NB4 (cell line): ENCODE measurements around the gene THAP3.

Experiments
- DNase-seq: peaks from one replicate; pipeline ENCODE4 v3.0.0; 2010; ENCODE audit warnings: low read depth
- H3K4me3 ChIP-seq: one replicate; pipeline ENCODE4 v1.5.1; 2011; ENCODE audit warnings: mild to moderate bottlenecking, low read depth, low read length, moderate library complexity
- CTCF ChIP-seq: IDR thresholded peaks from one replicate; pipeline ENCODE4 v1.5.1; 2012; ENCODE audit warnings: low read depth, low read length
- MYC ChIP-seq: IDR thresholded peaks from 2 replicates; pipeline ENCODE4 v1.6.1; 2011; ENCODE audit warnings: low read depth, low read length
- POLR2A ChIP-seq: IDR thresholded peaks from 2 replicates; pipeline ENCODE4 v1.6.1; 2011; ENCODE audit warnings: mild to moderate bottlenecking; ENCODE audit not compliant: insufficient read length; ENCODE audit errors: extremely low read depth
- TF ChIP-seq, protein P1 (sequence below): IDR thresholded peaks from 2 replicates; pipeline ENCODE4 v1.6.1; 2011; ENCODE audit warnings: low read depth, low read length

Gene THAP3

GRCh38 chr1:6590046-6590445 is 34.6 kb upstream of the THAP3 start:
- TF ChIP-seq CTCF (no peak), POLR2A (no peak), MYC (no peak)
- TF ChIP-seq, protein P1, sequence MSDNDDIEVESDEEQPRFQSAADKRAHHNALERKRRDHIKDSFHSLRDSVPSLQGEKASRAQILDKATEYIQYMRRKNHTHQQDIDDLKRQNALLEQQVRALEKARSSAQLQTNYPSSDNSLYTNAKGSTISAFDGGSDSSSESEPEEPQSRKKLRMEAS, result no peak
- H3K4me3 ChIP-seq, result no peak overlapping the region
- DNase-seq, result no peak

DNA sequence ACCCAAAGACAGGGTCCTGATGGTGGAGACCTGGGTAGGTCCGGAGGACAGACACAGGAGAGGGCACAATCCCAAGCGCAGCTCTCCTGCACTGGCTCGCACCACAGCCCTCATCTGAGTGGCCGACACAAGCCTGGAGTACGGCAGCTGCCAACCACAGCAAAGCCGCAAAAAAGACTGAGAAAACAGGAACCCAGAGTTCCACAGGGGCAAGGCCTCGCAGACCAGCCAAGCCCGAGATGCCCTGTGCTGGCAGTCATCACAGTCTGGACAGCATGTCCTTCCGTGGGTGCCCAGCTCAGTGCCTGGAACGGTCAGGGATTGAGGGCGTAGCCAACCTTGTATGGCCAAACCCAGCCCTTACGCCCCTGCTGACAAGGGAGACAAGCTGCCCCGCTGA is 33.4 kb upstream of the THAP3 start:
- no peak for DNase-seq

GRCh38 chr1:6591644-6592043 is 33.0 kb upstream of the THAP3 start:
- no peak for DNase-seq
- TF ChIP-seq CTCF, result no peak
- no peak for TF ChIP-seq MYC
- TF ChIP-seq, protein P1, result no peak
- TF ChIP-seq POLR2A, result no peak
- H3K4me3 ChIP-seq, result no peak overlapping the region

More for the DNA sequence above, 33.4 kb upstream of the THAP3 start:
- H3K4me3 ChIP-seq, result no peak overlapping the region
- TF ChIP-seq, protein P1, result no peak
- TF ChIP-seq MYC, result no peak
- no peak for TF ChIP-seq POLR2A
- no peak for TF ChIP-seq CTCF

DNA sequence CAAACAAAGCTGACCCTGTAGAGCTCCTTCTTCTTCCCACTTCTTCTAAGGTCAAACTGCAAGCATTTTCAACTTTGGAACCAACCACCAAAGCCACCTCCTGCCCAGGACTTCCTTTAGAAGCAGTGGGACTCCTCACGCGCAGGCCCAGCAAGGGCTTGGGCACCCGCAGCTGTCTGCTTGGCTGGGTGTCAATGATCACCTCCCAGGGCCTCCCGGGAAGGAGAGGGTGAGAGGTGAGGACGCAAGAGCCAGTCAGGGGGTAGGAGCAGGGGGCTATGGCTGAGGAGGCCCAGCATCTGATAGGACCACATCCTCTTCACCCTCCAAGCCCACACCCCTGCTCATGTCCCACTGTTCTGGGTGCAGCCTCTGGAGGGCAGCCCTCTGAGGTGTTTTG is 32.2 kb upstream of the THAP3 start:
- DNase-seq, result no peak
- no peak for TF ChIP-seq POLR2A
- no peak for TF ChIP-seq CTCF
- TF ChIP-seq, protein P1, result no peak
- no peak overlapping the region for H3K4me3 ChIP-seq

DNA sequence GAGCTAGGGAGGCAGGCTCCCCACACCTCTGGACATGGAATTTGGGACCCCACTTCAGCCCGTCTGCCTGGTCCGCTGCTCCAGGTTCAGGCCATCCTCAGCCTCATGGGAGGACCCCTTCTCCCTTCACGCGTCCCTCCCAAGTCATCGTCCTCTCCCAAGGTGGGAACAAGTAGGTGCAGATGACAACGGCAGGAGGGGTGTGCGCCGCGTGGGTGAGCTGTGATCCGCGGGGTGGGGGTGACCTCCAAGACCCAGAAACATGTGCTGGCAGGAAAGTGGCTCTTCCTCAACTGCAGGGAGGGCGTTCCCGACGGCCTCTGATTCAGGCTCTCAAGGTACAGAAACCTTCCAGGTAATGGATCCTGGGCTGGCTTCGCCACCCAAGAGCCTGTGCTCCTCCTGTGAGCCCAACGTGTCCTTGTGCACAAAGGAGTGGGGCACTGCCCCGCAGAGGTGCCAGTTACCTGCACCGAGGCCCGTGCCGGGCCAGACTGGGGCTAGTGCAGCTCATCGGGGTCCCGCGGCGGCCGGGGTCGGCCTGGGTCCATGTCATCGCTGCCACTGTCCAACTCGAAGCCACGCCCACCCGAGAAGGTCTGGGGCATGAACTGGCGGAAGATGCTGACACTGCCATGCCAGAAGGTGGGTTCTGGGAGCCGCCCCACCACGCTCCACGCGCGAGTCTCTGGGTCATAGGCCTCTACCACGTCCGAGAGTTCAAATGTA is 31.6 kb upstream of the THAP3 start:
- H3K4me3 ChIP-seq, result no peak overlapping the region
- no peak for TF ChIP-seq CTCF
- TF ChIP-seq, protein P1, result no peak
- no peak for TF ChIP-seq POLR2A
- no peak for TF ChIP-seq MYC
- DNase-seq, result no peak
